Common myeloid progenitor, CD34-positive (primary cell): ENCODE results near the gene CEND1.

ENCODE experiments used
- CTCF ChIA-PET: fragments of 350-600 bp; sonication (Branson Sonifier 250); formaldehyde crosslinking; loops from one replicate; lab custom pipeline; 2021; ENCODE audit warnings: antibody characterized with exemption; lab: Charles Lee
- POLR2A ChIA-PET: fragments of 350-600 bp; sonication (Branson Sonifier 250); formaldehyde crosslinking; loops from one replicate; lab custom pipeline; 2021; ENCODE audit warnings: antibody characterized with exemption; lab: Charles Lee
- DNase-seq, 3 donors: peaks; one replicate each; pipeline versions ENCODE4 v3.0.0 to v3.0.0-alpha.2; 2013
- H3K27ac ChIP-seq, 2 experiments: 1 replicate in 1 of 2; 2 replicates in 1 of 2; pipeline ENCODE4 v1.7.0; 2013; ENCODE audit warnings: inconsistent platforms in 2 of 2, low read length in 2 of 2, mild to moderate bottlenecking in 2 of 2, low read depth in 1 of 2, moderate library complexity in 1 of 2; ENCODE audit not compliant: severe bottlenecking in 2 of 2, insufficient read depth in 1 of 2, poor library complexity in 1 of 2
- H3K27me3 ChIP-seq, 5 experiments: replicated peaks in 2 of 5; 1 replicate in 3 of 5; 2 replicates in 2 of 5; pipeline versions ENCODE4 v1.6.1 to v1.7.0; 2013; ENCODE audit warnings: low read length in 4 of 5, mild to moderate bottlenecking in 2 of 5, moderate library complexity in 2 of 5, inconsistent platforms in 1 of 5; ENCODE audit not compliant: insufficient read depth in 5 of 5, control insufficient read depth in 4 of 5
- H3K36me3 ChIP-seq, 4 experiments: 1 replicate in 2 of 4; 2 replicates in 2 of 4; pipeline versions ENCODE4 v1.6.1 to v1.7.0; 2013; ENCODE audit warnings: low read length in 3 of 4, control low read depth in 1 of 4, mild to moderate bottlenecking in 1 of 4; ENCODE audit not compliant: control insufficient read depth in 4 of 4, insufficient read depth in 4 of 4
- H3K4me1 ChIP-seq, 4 experiments: 1 replicate in 3 of 4; 2 replicates in 1 of 4; pipeline versions ENCODE4 v1.6.1 to v1.7.1; 2013; ENCODE audit warnings: low read length in 3 of 4, mild to moderate bottlenecking in 3 of 4, control low read depth in 1 of 4, inconsistent platforms in 1 of 4, moderate library complexity in 1 of 4; ENCODE audit not compliant: control insufficient read depth in 4 of 4, insufficient read depth in 4 of 4; ENCODE audit errors: control extremely low read depth in 1 of 4
- H3K4me3 ChIP-seq, 7 experiments: 1 replicate in 4 of 7; 2 replicates in 3 of 7; pipeline versions ENCODE4 v1.5.1 to v1.7.0; 2013; ENCODE audit warnings: mild to moderate bottlenecking in 7 of 7, low read length in 6 of 7, moderate library complexity in 6 of 7, inconsistent platforms in 2 of 7, low read depth in 2 of 7, control low read depth in 1 of 7; ENCODE audit not compliant: insufficient read depth in 4 of 7, control insufficient read depth in 1 of 7; ENCODE audit errors: extremely low read depth in 1 of 7
- H3K9me3 ChIP-seq, 5 experiments: 1 replicate in 4 of 5; 2 replicates in 1 of 5; pipeline versions ENCODE4 v1.6.1 to v1.7.1; 2013; ENCODE audit warnings: low read length in 4 of 5, mild to moderate bottlenecking in 2 of 5, inconsistent platforms in 1 of 5, low read depth in 1 of 5, moderate library complexity in 1 of 5; ENCODE audit not compliant: control insufficient read depth in 4 of 5, insufficient read depth in 2 of 5; ENCODE audit errors: control extremely low read depth in 1 of 5
- WGBS: methylation state at CpG from one replicate; pipeline ENCODE4 v1.1.5; 2013; ENCODE audit not compliant: insufficient coverage; 5-methylcytosine and 5-hydroxymethylcytosine counted together

The CEND1 gene

DNA sequence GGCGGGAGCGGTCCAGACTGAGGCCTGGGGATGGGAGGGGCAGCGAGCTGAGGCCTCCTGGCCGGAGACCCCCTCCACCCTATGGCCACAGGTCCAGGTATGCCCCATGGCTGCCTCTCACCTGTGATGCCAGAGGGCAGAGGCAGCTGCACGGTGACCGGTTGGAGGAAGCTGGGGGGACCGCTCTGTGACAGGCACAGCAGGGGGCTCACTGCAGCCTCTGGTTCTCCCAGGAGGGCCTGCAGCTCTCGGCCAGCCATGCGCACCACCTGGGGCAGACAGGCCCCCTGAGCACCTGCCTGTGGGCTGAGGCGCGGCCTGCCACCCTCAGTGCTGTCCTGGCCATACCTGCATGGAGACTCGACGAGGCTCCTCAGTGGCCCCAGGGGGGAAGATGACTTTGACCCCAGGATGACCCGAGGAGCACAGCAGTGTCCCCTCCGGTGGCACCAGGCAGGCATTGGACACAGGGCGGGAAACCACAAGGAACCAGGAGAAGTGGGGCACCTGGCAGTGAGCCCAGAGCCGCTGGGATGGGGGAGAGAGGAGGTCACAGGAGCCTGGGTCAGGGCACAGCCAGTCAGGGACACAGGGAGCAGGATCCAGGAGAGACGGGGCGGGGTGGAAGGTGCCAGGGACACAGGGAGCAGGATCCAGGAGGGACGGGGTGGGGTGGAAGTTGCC is 11.3 kb upstream of the CEND1 start:
- CTCF ChIA-PET, result interaction anchor here (0.8 to 1.7 kb wide), 2 partner anchors 18 to 24 kb away, joined by 3 to 5 read pairs; partner anchors contain the start of gene GATD1

DNA sequence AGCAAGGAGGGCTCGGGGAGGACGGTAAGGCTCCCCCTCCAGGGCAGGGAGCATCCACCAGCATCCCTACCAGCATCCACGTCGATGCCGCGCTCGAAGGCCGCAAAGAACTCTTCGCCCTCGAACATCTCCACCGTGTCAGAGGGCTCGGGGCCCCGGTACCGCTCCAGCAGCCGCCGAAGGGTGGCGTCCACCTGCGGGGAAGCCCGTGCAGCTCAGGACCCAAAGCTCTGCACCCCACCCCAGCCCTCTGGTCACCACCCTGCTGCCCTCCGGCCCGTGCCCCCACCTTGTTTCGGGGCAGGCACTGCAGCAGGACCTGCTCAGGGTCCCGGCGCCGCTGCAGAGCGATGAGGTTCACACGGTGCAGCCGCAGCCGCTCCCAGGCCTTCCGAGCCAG is 10.6 kb upstream of the CEND1 start:
- Histone ChIP-seq H3K4me3 (no peak overlapping the region), H3K27ac (no peak overlapping the region), H3K36me3 (peaks cover 0 to 40% (median 19%) of the 10 kb centered on the region in 4 experiments), H3K4me1 (peaks cover 4 to 47% (median 43%) of the 10 kb centered on the region in 4 experiments), H3K9me3 (no peaks in the 10 kb centered on the region), H3K27me3 (no peaks in the 10 kb centered on the region)
- 97% methylated on average over 18 of the region's 30 CpGs for WGBS
- no peak for DNase-seq
- ChIA-PET CTCF (interaction anchor here (0.8 to 1.7 kb wide), 2 partner anchors 17 to 23 kb away, joined by 3 to 5 read pairs; partner anchors contain the start of gene GATD1), POLR2A (no interaction called here)

More for the DNA sequence above, 11.3 kb upstream of the CEND1 start:
- peaks cover 0 to 40% (median 19%) of the 10 kb centered on the region in 4 experiments for H3K36me3 ChIP-seq
- no peak overlapping the region for H3K4me3 ChIP-seq
- no peak for DNase-seq
- H3K27me3 ChIP-seq, result no peaks in the 10 kb centered on the region
- POLR2A ChIA-PET, result no interaction called here
- H3K9me3 ChIP-seq, result no peaks in the 10 kb centered on the region
- peaks cover 4 to 42% (median 40%) of the 10 kb centered on the region in 4 experiments for H3K4me1 ChIP-seq
- no peak overlapping the region for H3K27ac ChIP-seq
- WGBS, result 95% methylated on average over 16 of the region's 20 CpGs

DNA sequence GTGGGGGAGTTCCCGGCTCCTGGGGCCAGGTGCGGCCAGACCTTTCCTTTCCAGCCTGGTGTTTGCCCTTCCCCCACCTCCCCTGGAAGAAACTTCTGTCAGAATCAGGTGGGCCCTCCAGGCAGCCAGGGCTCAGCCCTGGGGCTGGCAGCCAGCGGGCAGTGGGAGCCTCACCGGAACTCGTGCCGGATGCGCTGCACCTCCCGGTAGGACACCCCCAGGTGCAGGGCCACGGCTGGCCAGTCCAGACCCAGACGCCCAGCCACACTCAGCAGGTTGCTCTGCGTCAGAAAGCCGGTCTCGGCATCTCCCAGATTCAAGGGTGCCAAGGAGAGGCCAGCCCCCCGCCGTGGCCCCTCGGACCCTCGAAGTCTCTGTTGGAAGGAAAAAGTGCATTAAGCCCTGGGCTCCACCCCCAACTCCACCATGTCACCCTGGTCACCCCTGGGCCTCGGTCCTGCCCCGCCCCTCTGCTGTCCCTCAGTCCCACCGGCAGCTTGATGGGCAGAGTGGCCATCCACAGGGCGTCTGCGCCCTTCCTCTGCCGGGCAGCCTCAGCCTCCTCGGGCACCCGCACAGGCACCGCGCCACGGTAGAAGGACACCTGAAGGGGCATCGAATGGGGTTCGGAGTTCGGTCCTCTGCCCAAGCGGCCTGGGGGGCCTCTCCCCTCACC is 9.9 kb upstream of the CEND1 start:
- ChIA-PET POLR2A (no interaction called here), CTCF (interaction anchor here (1.4 to 1.7 kb wide), 2 partner anchors 17 to 20 kb away, joined by 4 to 5 read pairs; partner anchors contain the start of gene PNPLA2)
- no peaks in the 10 kb centered on the region for H3K27me3 ChIP-seq
- no peaks in the 10 kb centered on the region for H3K9me3 ChIP-seq
- 98% methylated on average over 29 of the region's 32 CpGs for WGBS
- peaks cover 0 to 41% (median 19%) of the 10 kb centered on the region in 4 experiments for H3K36me3 ChIP-seq
- no peak overlapping the region for H3K27ac ChIP-seq
- H3K4me3 ChIP-seq, result no peak overlapping the region
- DNase-seq, result no peak
- H3K4me1 ChIP-seq, result peaks cover 4 to 50% (median 44%) of the 10 kb centered on the region in 4 experiments

DNA sequence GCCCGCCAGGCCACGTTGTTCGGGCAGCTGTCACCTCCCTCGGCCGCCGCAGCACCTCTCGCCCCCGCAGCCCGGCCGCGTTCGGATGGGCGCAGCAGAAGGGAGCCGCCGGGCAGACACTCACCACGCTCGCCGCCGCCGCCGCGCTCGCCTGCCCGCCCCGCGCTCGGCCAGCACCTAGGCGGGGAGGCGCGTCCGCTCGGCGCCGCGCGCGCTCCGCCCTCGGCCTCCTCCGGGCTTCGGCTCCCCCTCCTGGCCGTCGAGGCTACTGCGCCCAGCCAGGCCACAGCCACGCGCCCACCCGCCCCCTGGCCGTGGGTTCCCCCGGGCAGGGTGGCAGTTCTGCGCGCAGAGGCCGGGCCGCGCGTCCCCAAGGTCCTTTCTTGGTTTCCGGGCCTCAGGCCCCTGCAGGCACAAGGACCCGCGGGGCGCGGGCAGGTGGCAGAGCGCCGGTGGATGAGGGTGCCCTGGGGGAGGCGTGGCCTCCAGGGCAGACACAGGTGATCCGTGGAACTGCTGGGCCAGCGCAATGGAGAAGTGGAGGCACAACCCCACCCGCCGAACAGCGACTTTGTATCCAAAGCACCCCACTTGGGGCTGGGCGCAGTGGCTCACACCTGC is 8.3 kb upstream of the CEND1 start, which contains the start of gene SLC25A22:
Gene SLC25A22 (minus strand): TSS at position 189 of the 621 bp plus-strand sequence. CDS start 3,275 bp downstream, outside the sequence.
- Histone ChIP-seq H3K4me1 (peaks cover 4 to 34% (median 28%) of the 10 kb centered on the region in 4 experiments), H3K27ac (peak within 1 kb of the TSS; percentile 40 to 79), H3K36me3 (peaks cover 4 to 55% (median 28%) of the 10 kb centered on the region in 4 experiments), H3K9me3 (no peaks in the 10 kb centered on the region), H3K4me3 (peak within 1 kb of the TSS; percentile 59 to 96 (median 86)), H3K27me3 (no peaks in the 10 kb centered on the region)
- ChIA-PET CTCF (interaction anchor here (1.5 to 1.7 kb wide), 2 partner anchors 7 to 19 kb away, joined by 3 to 6 read pairs; no protein-coding TSS in a partner anchor), POLR2A (no interaction called here)
- whole genome bisulfite sequencing, result 2% methylated on average over 50 of the region's 69 CpGs
- DNase-seq, result peak; percentile 82 to 89 (median 88)

DNA sequence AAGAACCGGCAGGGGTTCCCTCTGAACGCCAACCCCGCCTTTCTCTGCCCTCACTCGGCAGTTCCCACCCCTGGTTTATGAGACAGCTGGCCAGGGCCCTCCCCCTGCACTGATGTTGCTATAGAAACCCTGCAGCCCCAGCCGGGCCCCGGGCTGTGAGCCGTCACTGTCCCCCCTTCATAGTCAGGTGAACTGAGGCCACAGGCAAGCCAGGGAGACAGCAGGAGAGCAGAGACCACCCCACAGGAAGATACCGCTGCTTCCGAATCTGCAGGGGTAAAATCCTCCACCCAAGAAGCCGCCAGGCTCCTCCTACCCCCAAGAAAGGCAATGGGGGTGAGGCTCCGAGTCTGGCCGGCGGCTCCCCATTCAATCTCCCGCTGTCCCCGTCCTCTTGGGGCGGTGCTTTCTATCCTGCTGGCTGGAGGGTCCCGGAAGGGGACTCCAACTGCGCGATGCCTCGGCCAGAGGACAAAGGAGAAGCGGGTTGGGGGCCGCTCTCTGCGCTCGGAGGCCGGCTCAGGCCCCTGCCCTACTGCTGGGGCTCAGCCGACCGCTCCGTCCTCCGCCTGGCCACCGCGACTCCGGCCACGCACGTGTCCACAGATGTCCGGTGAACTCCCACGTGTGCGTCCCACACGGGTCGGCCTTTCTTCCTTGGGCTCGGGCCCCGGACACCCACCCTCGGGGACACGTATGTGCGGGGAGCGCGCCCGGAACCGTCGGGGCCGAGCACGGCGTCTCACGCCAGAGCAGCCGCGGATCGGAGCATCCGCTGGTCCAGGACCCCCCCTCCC is 7.6 kb upstream of the CEND1 start:
- Histone ChIP-seq H3K36me3 (peaks cover 4 to 54% (median 32%) of the 10 kb centered on the region in 4 experiments), H3K27me3 (no peaks in the 10 kb centered on the region), H3K4me3 (peak overlapping the region; percentile 59 to 96 (median 86)), H3K4me1 (peaks cover 4 to 30% (median 26%) of the 10 kb centered on the region in 4 experiments), H3K27ac (peak overlapping the region; percentile 40 to 79), H3K9me3 (no peaks in the 10 kb centered on the region)
- ChIA-PET CTCF (interaction anchor here (1.4 to 1.7 kb wide), 3 partner anchors 8 to 18 kb away, joined by 3 to 6 read pairs (median 5); no protein-coding TSS in a partner anchor), POLR2A (interaction anchor here (1.8 kb wide), 1 partner anchor 12 kb away, joined by 5 read pairs; the partner anchor contains the start of gene RPLP2)
- peak; percentile 58 to 85 (median 79) for DNase-seq
- WGBS, result 0% methylated on average over 56 of the region's 57 CpGs
